Activated T-helper 17 cell treated with anti-CD3 and anti-CD28 coated beads, Interleukin-2, amount 50 U/mL, for 72 hours (primary cell): ENCODE measurements around the gene DPP6. TPM values are rescaled to one million over a fixed set of nuclear protein-coding genes. Genes with fewer than 3 reads are reported as not detected.

Experiments
- ATAC-seq: fragments of 150-1000 bp; cut with Tn5 transposase; replicated peaks from 2 replicates; pipeline ENCODE4 v1.10.0; 2021; ENCODE audit warnings: mild to moderate bottlenecking, moderate library complexity
- H3K27ac Mint-ChIP-seq: one replicate; pipeline ENCODE4 v1.8.0; 2022; ENCODE audit warnings: mixed read lengths
- H3K27me3 Mint-ChIP-seq: one replicate; pipeline ENCODE4 v1.8.0; 2022; ENCODE audit warnings: mixed read lengths
- H3K36me3 Mint-ChIP-seq: one replicate; pipeline ENCODE4 v1.8.0; 2022; ENCODE audit warnings: low read depth, mild to moderate bottlenecking, mixed read lengths
- H3K4me1 Mint-ChIP-seq: one replicate; pipeline ENCODE4 v1.8.0; 2022; ENCODE audit warnings: mixed read lengths
- H3K4me3 Mint-ChIP-seq: one replicate; pipeline ENCODE4 v1.8.0; 2022; ENCODE audit warnings: mild to moderate bottlenecking, mixed read lengths
- H3K9me3 Mint-ChIP-seq: one replicate; pipeline ENCODE4 v1.8.0; 2022; ENCODE audit warnings: mixed read lengths
- total RNA-seq, 2 donors: library from RNA; stranded (reverse); gene quantifications; one replicate each; pipeline ENCODE4 v1.2.3, GENCODE V29; 2022

The DPP6 gene
- total RNA-seq, 2 donors from 2014 or later: not detected

- H3K9me3 Mint-ChIP-seq: peaks cover 22% of the 10 kb centered on the region
- no peaks in the 10 kb centered on the region for H3K36me3 Mint-ChIP-seq
- H3K4me1 Mint-ChIP-seq: no peaks in the 10 kb centered on the region
- no peak overlapping the region for H3K4me3 Mint-ChIP-seq
- no peak overlapping the region for H3K27ac Mint-ChIP-seq
- H3K27me3 Mint-ChIP-seq: peaks cover 8% of the 10 kb centered on the region
- no peak for ATAC-seq
Measured at GRCh38 chr7:154721086-154721485, 668.9 kb downstream of the DPP6 start.

- H3K4me3 Mint-ChIP-seq: no peak overlapping the region
- H3K9me3 Mint-ChIP-seq: peaks cover 16% of the 10 kb centered on the region
- no peaks in the 10 kb centered on the region for H3K36me3 Mint-ChIP-seq
- ATAC-seq: no peak
- no peaks in the 10 kb centered on the region for H3K27me3 Mint-ChIP-seq
- no peaks in the 10 kb centered on the region for H3K4me1 Mint-ChIP-seq
- no peak overlapping the region for H3K27ac Mint-ChIP-seq
Measured at GRCh38 chr7:154726368-154726767, 674.2 kb downstream of the DPP6 start.

- Mint-ChIP-seq H3K4me3 (no peak overlapping the region), H3K27me3 (no peaks in the 10 kb centered on the region), H3K27ac (no peak overlapping the region), H3K36me3 (no peaks in the 10 kb centered on the region), H3K9me3 (peaks cover 16% of the 10 kb centered on the region), H3K4me1 (no peaks in the 10 kb centered on the region)
- ATAC-seq: no peak
Measured at GRCh38 chr7:154729056-154729455, 676.9 kb downstream of the DPP6 start.

GRCh38 chr7:154735766-154736165 is 683.6 kb downstream of the DPP6 start:
- H3K4me3 Mint-ChIP-seq: no peak overlapping the region
- H3K9me3 Mint-ChIP-seq: no peaks in the 10 kb centered on the region
- H3K27me3 Mint-ChIP-seq: peaks cover 3% of the 10 kb centered on the region
- H3K36me3 Mint-ChIP-seq: no peaks in the 10 kb centered on the region
- no peak for ATAC-seq
- no peaks in the 10 kb centered on the region for H3K4me1 Mint-ChIP-seq
- no peak overlapping the region for H3K27ac Mint-ChIP-seq

- Mint-ChIP-seq H3K27me3 (peaks cover 3% of the 10 kb centered on the region), H3K4me1 (no peaks in the 10 kb centered on the region), H3K36me3 (no peaks in the 10 kb centered on the region), H3K4me3 (no peak overlapping the region), H3K27ac (no peak overlapping the region), H3K9me3 (no peaks in the 10 kb centered on the region)
- ATAC-seq: no peak
Measured at GRCh38 chr7:154736389-154736788, 684.2 kb downstream of the DPP6 start.

GRCh38 chr7:154738216-154738615 is 686.0 kb downstream of the DPP6 start:
- H3K36me3 Mint-ChIP-seq: no peaks in the 10 kb centered on the region
- H3K27ac Mint-ChIP-seq: no peak overlapping the region
- H3K4me3 Mint-ChIP-seq: no peak overlapping the region
- H3K4me1 Mint-ChIP-seq: no peaks in the 10 kb centered on the region
- H3K27me3 Mint-ChIP-seq: peaks cover 10% of the 10 kb centered on the region
- no peaks in the 10 kb centered on the region for H3K9me3 Mint-ChIP-seq
- ATAC-seq: no peak

GRCh38 chr7:154741131-154741530 is 688.9 kb downstream of the DPP6 start:
- H3K27me3 Mint-ChIP-seq: peaks cover 14% of the 10 kb centered on the region
- H3K9me3 Mint-ChIP-seq: no peaks in the 10 kb centered on the region
- H3K27ac Mint-ChIP-seq: no peak overlapping the region
- H3K4me3 Mint-ChIP-seq: no peak overlapping the region
- ATAC-seq: no peak
- H3K4me1 Mint-ChIP-seq: no peaks in the 10 kb centered on the region
- no peaks in the 10 kb centered on the region for H3K36me3 Mint-ChIP-seq

- no peaks in the 10 kb centered on the region for H3K4me1 Mint-ChIP-seq
- no peak for ATAC-seq
- H3K27ac Mint-ChIP-seq: no peak overlapping the region
- no peak overlapping the region for H3K4me3 Mint-ChIP-seq
- no peaks in the 10 kb centered on the region for H3K36me3 Mint-ChIP-seq
- H3K9me3 Mint-ChIP-seq: no peaks in the 10 kb centered on the region
- peaks cover 14% of the 10 kb centered on the region for H3K27me3 Mint-ChIP-seq
Measured at GRCh38 chr7:154743206-154743605, 691.0 kb downstream of the DPP6 start.

- Mint-ChIP-seq H3K9me3 (no peaks in the 10 kb centered on the region), H3K36me3 (no peaks in the 10 kb centered on the region), H3K27me3 (peaks cover 18% of the 10 kb centered on the region), H3K4me3 (no peak overlapping the region), H3K27ac (no peak overlapping the region), H3K4me1 (no peaks in the 10 kb centered on the region)
- ATAC-seq: no peak
Measured at GRCh38 chr7:154744256-154744860, 692.2 kb downstream of the DPP6 start.

- Mint-ChIP-seq H3K4me3 (no peak overlapping the region), H3K27ac (no peak overlapping the region), H3K9me3 (no peaks in the 10 kb centered on the region), H3K4me1 (no peaks in the 10 kb centered on the region), H3K36me3 (no peaks in the 10 kb centered on the region), H3K27me3 (peaks cover 18% of the 10 kb centered on the region)
- ATAC-seq: no peak
Measured at GRCh38 chr7:154744861-154745258, 692.7 kb downstream of the DPP6 start.

- Mint-ChIP-seq H3K27me3 (peaks cover 15% of the 10 kb centered on the region), H3K4me3 (no peak overlapping the region), H3K4me1 (no peaks in the 10 kb centered on the region), H3K36me3 (no peaks in the 10 kb centered on the region), H3K9me3 (no peaks in the 10 kb centered on the region), H3K27ac (no peak overlapping the region)
- no peak for ATAC-seq
Measured at GRCh38 chr7:154746571-154747360, 694.6 kb downstream of the DPP6 start.

GRCh38 chr7:154748089-154748786 is 696.0 kb downstream of the DPP6 start:
- Mint-ChIP-seq H3K27ac (no peak overlapping the region), H3K4me3 (no peak overlapping the region), H3K27me3 (peaks cover 8% of the 10 kb centered on the region), H3K9me3 (no peaks in the 10 kb centered on the region), H3K4me1 (no peaks in the 10 kb centered on the region), H3K36me3 (no peaks in the 10 kb centered on the region)
- no peak for ATAC-seq

GRCh38 chr7:154750353-154750801 is 698.2 kb downstream of the DPP6 start:
- Mint-ChIP-seq H3K4me3 (no peak overlapping the region), H3K27ac (no peak overlapping the region), H3K9me3 (no peaks in the 10 kb centered on the region), H3K4me1 (no peaks in the 10 kb centered on the region), H3K27me3 (peaks cover 4% of the 10 kb centered on the region), H3K36me3 (no peaks in the 10 kb centered on the region)
- no peak for ATAC-seq

GRCh38 chr7:154753226-154753625 is 701.0 kb downstream of the DPP6 start:
- H3K27ac Mint-ChIP-seq: no peak overlapping the region
- H3K36me3 Mint-ChIP-seq: no peaks in the 10 kb centered on the region
- H3K4me3 Mint-ChIP-seq: no peak overlapping the region
- ATAC-seq: no peak
- peaks cover 4% of the 10 kb centered on the region for H3K27me3 Mint-ChIP-seq
- no peaks in the 10 kb centered on the region for H3K4me1 Mint-ChIP-seq
- H3K9me3 Mint-ChIP-seq: no peaks in the 10 kb centered on the region

- Mint-ChIP-seq H3K27me3 (no peaks in the 10 kb centered on the region), H3K4me1 (no peaks in the 10 kb centered on the region), H3K27ac (no peak overlapping the region), H3K4me3 (no peak overlapping the region), H3K36me3 (no peaks in the 10 kb centered on the region), H3K9me3 (no peaks in the 10 kb centered on the region)
- no peak for ATAC-seq
Measured at GRCh38 chr7:154757756-154758155, 705.6 kb downstream of the DPP6 start.
